OCI-M2 (cell line): ENCODE results near the gene TOP1.
"Not testable (repeated sequence)": the region's sequence is repeated elsewhere in the genome, so short reads cannot be mapped to it uniquely, and the experiment has no call there.

Experiments
- DNase-seq: peaks from one replicate; lab custom pipeline; 2025; ENCODE audit not compliant: unreplicated experiment; lab: John Stamatoyannopoulos, UW

TOP1 gene

GRCh38 chr20:41003143-41003935 is 25.3 kb upstream of the TOP1 start:
- no peak for DNase-seq

DNA sequence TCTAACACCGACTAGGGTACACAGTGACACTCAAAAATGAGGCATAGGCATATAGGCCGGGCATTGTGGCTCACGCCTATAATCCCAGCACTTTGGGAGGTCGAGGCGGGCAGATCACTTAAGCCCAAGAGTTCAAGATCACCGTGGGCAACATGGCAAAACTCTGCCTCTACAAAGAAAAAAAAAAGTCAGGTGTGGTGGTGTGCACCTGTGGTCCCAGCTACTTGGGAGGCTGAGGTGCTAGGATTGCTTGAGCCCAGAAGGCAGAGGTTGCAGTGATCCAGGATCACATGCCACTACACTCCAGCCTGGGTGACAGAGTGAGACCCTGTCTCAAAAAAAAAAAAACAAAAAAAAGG is 24.7 kb upstream of the TOP1 start:
- not testable (repeated sequence) for DNase-seq

- no peak for DNase-seq
Measured at GRCh38 chr20:41004531-41005360, 23.9 kb upstream of the TOP1 start.

DNA sequence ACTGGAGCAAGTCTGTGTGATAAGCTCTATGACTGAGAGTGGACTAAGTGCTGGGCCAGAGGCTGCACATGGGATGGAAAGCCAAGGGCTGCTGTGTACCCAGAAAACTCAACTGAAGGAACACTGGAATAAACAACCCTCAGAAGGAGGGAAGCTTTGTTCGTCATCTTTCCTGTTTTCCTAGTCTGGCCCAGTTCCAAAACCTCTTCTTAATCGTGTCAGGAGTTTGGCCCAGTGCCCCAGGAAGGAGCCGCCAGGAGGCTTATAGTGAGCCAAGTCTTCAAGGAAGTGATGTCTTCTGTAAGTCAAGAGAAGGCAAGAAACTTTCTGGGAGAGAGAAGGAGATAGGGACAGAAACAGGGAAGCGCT is 23.3 kb upstream of the TOP1 start:
- no peak for DNase-seq

DNA sequence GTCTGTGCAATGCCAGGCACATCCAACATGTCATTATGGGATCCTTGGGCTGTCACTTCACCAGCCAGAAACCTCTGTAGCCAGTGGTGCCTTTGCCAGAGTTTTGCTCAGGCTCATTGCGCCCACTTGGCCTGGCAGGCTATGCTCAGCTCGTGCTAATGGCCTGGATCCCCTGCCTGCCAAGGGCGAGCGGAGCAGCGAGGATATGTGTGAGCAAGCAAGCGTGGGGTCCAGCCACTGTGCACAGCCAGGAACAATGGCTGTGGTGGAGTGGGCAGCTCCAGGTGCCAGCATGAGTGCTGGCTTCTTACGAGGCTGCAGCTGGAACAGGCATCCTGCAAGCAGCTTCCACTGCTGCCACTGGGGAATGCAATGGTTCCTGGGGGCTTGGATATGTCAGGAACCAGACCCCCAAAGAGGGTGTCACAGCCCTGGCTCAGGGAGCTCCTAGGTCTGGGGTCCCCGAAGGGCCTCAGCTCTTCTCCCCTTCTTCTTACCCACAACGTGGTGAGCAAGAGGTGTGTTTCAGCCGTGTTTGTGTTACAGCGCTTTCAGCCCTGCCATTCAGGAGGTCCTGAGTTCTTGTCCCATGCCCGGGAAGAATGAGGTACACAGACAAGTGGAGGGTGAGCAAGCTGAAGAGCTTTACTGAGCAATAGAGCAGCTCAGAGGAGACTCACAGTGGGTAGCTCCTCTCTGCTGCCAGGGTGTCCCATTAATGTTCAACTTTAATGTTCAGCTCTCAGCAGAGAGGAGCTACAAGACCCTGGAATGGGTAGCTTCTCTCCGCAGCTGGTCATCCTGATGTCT is 22.3 kb upstream of the TOP1 start:
- no peak for DNase-seq

DNA sequence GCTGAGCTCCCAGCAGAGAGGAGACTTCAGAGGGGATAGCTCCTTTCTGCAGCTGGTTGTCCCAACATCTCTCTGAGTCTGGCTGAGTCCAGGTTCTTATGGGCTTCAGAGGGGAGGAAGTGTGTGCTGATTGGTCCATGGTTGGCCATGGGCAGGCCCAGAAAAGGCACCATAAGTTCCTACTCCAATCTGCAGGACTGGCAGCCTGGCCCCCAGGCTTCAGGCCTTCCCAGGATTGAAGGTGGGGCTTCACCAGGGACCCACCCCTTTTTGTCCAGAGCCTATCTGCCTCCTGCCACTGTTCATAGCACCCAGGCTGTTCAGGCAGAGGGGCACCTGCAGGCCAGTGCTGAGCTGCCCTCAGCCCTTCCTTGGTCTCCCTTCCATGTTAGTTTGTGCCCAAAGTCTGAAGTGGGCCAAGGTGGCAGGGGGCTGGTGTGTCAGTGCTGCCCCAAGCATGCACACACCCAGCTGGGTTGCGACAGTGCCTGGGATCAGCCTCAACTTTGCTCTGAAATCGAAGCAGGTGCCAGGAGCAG is 21.6 kb upstream of the TOP1 start:
- DNase-seq = no peak

GRCh38 chr20:41007481-41007880 is 21.1 kb upstream of the TOP1 start:
- DNase-seq = no peak

DNA sequence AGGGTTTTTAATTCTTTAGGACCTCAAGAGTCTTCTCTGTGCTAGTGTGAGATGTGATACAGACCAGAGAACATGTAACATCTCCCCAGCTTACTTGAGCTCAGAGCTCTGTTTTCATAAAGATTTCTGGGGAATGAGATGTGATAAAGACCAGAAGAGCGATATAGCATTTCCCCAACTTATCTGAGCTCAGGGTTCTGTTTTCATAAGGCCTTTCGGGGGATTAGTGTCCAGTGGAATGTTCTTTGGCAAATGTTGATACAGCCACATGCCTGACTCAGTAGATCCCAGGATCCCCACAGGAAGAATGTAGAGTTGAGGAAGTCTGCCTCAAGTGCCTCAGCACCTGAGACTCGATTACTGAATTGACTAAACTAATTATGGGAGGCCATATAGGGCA is 18.7 kb upstream of the TOP1 start:
- peak; percentile 71 for DNase-seq

- no peak for DNase-seq
Measured at GRCh38 chr20:41011551-41012067, 17.0 kb upstream of the TOP1 start.

DNA sequence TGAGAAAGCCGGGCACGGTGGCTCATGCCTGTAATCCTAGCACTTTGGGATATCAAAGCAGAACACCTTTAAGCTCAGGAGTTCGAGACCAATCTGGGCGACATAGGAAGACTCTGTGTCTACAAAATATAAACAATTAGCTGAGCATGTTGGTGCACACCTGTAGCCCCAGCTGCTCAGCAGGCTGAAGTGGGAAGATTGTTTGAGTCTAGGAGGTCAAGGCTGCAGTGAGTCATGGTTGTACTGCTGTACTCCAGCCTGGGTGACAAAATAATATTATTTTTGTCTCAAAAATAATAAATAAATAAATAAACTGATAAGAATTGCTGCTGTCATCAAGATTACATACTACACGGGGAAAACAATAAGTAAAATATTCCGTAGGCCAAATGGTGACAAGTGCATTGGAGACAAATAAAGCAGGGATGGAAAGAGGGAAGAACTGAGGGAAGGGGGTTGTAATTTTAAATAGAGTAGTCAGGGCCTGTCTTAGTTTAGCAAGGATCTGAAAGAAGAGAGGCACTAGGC is 14.0 kb upstream of the TOP1 start:
- DNase-seq = no peak

DNA sequence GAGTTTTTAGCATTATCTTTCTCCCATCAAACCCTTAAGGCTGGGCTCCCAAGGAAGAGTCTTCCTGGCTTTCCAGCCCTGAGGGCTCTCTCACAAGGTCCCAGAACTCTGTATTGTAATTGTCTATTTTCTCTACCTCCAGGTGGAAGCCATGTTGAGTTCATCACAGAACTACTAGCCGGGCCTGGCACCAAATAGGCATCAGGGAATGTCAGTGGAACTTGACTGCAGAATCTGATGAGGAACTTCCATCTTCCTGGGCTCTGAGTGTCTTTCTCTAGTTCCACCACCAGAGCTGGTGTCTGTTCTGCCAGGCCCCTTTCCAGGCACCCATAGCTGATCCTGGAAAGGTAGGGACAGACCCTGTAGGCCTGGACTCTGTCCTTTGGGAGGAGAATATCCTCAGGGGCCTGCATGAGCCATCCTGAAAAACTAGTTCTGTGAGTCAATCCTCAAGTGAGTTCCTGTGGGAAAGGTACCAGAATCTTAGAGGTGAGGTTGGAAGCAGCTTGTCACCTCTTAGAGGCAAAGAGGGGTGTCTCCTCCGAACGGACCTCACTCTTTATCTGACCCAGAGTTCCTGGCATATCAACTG is 11.1 kb upstream of the TOP1 start:
- DNase-seq = no peak

- no peak for DNase-seq
Measured at GRCh38 chr20:41018153-41018552, 10.5 kb upstream of the TOP1 start.

GRCh38 chr20:41023549-41023948 is 5.1 kb upstream of the TOP1 start:
- no peak for DNase-seq

DNA sequence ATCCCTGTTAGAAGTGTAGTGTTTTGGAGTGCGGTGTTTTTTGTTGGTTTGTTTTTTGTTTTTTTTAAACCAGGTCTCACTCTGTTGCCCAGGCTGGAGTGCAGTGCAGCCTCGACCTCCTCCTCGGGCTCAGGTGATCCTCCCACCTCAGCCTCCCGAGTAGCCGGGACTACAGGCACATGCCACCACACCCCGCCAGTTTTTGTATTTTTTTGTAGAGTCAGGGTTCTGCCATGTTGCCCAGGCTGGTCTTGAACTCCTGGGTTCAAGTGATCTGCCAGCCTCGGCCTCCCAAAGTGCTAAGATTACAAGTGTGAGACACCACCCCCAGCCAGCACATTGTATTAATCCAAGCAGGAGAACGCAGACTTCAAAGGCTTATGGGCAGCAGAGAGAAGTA is 1.3 kb upstream of the TOP1 start:
- DNase-seq = no peak

DNA sequence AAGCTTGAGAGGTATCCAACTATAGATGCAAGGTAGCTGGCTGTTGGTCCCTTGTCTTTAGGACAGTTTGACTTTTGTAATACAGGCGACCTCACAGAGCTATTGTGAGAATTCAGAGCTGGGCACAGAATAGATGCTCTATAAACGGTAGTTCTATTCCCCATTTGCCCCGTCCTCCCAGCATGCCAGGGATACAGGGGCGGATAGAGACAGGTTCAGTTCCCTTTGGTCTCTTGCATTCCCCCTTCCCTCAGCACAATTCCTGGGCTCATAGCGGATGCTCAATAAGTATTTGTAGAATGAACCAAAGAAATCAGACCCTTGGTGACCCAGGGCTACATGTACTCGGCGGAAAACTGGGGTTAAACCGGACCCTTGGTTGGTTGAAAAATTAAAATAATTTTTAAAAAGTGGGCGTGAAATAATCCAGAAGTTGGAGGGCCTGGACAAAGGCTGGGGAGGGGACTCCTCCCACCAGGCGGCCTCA is 707 bp upstream of the TOP1 start:
- no peak for DNase-seq

GRCh38 chr20:41029150-41029901 is 704 bp downstream of the TOP1 start:
- no peak for DNase-seq

DNA sequence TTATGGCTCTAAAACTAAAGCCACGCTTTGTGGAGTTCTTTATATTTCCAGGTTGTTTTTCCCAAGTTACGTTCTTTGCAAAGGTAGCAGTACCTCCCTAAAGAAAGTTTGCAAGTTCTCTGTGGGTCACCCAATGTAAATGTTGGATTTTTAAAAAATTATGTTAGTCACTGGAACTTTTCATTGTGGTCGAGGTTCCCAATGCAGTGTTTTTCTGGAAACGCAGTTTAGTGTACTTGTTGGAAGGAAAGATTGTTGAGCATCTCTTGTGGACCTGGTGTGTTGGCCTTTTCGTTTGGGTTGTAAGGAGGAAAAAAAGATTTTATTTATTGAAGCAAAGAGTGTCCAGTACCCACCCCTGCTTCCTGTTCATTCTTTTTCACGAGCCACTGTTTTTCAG is 1.4 kb downstream of the TOP1 start:
- no peak for DNase-seq

DNA sequence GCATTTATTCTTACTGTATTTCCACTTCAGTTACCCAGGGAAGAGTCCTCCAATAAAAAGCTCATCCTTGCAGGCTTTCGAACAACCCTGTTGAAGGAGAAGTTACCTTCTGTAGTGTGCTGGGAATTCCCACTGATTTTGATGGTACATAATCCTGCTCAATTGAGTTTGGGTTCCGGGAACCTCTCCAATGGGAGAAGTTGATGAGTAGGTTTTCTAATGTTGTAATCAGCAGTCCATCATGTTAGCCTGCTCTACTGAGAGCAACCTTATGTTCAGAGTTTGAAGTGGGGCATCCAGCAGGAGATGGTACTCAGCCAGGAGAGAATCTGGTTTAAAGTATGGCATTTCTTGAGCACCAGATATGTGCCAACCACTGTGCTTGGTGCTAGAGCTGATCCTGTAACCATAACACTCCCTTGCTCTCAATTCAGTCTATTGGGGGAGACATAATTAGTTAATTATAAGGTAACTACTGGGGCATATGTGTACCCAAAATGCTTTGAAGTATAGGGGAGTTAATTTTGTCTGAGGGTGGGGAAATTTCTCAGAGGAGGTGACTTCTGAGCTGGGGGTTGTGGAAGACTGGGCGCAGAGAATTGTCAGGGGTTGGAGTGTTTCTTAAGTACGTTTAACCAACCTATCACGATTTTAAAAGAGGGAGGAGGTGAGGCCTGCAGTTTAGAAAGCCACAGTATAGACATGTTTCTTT is 2.1 kb downstream of the TOP1 start:
- no peak for DNase-seq

DNA sequence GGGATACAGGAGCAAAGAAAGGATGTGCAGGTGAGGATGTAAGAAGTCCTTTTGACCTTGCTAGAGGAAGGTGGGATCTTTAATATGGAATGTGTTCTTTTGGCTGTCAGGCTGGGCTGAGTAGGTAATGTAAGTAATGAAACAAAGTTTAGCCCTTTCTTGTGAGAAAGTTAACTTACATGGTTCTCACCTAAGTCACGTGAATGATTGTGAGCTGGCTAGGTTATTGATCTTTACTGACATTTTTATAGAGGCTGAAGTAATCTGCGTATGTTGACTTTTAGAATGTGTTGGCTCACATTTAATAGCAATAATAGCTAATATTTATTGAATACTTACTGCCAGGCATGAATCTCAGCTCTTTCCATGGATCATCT is 2.6 kb downstream of the TOP1 start:
- DNase-seq = no peak
